ENCODE data around the gene ZFP36L2.
A peak's percentile ranks its signal among the peaks of the same experiment; 100 is the strongest.

Gene ZFP36L2

DNA sequence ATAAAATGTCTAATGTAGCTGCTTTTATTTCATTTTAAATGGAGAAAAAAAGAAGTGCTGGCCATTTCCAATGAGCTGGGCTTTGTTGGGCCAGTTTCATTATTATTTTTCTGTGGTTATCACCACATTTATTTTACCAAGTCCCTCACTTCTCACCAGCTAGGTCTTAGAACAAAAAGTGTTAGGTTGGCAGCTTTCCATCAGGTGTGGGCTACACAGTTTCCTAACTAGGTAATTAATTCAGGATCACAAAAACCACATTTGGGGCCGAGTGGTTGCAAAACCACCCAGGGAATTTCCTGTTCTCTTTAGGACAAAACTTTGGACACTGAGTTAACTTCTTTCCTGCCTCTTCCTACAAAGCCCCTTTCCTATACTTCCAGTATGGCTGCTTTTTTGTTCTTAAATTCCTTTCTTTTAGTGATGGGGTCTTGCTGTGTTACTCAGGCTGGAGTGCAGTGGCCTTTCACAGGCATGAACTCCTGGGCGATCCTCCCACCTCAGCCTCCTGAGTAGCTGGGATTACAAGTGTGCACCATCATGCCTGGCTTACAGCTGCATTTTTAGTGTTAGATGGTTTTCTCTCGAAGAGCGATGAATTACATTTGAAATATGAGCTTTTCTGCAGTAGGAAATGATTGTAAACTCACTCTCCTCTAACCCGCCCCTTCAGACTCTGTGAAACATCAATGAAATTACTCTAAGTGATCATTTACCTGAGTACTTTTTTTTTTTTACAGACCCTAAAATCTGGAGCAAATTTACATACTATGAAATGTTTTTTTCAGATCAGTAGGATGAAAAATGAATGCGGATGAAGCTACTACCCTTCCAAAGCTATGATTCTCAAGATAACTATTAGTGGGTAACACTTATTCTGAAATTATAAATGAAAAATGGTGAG is 2.6 kb upstream of the ZFP36L2 start:
- TF ChIP-seq ZNF626 (tag by site-specific recombination; IDR thresholded peaks at IDR 0.05) = no peak
- no peak for TF ChIP-seq ZNF324 (tag by site-specific recombination; IDR thresholded peaks at IDR 0.05)
- TF ChIP-seq SCRT1 (tag by site-specific recombination; IDR thresholded peaks at IDR 0.05; ENCODE audit: borderline replicate concordance) = no peak
- no peak for TF ChIP-seq ZNF248 (tag by site-specific recombination; IDR thresholded peaks at IDR 0.05)
- TF ChIP-seq, protein P1, sequence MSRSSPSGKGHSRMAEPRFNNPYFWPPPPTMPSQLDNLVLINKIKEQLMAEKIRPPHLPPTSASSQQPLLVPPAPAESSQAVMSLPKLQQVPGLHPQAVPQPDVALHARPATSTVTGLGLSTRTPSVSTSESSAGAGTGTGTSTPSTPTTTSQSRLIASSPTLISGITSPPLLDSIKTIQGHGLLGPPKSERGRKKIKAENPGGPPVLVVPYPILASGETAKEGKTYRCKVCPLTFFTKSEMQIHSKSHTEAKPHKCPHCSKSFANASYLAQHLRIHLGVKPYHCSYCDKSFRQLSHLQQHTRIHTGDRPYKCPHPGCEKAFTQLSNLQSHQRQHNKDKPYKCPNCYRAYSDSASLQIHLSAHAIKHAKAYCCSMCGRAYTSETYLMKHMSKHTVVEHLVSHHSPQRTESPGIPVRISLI (tag by site-specific recombination; IDR thresholded peaks at IDR 0.05) = 0 out of 2 replicates have a peak, but pooled peaks have one; percentile 44
- TF ChIP-seq ZNF24 (tag by site-specific recombination; IDR thresholded peaks at IDR 0.05) = no peak
- no peak for TF ChIP-seq KLF16 (tag by site-specific recombination; IDR thresholded peaks at IDR 0.05)
- TF ChIP-seq SP7 (tag by site-specific recombination; IDR thresholded peaks at IDR 0.05) = peak; percentile 29; the same call in 1 of the 2 replicates
- 0 out of 2 replicates have a peak, but pooled peaks have one; percentile 8 for TF ChIP-seq ZEB2 (tag by site-specific recombination; IDR thresholded peaks at IDR 0.05)
- TF ChIP-seq ZNF585B (tag by site-specific recombination; IDR thresholded peaks at IDR 0.05) = no peak
- TF ChIP-seq, protein P2, sequence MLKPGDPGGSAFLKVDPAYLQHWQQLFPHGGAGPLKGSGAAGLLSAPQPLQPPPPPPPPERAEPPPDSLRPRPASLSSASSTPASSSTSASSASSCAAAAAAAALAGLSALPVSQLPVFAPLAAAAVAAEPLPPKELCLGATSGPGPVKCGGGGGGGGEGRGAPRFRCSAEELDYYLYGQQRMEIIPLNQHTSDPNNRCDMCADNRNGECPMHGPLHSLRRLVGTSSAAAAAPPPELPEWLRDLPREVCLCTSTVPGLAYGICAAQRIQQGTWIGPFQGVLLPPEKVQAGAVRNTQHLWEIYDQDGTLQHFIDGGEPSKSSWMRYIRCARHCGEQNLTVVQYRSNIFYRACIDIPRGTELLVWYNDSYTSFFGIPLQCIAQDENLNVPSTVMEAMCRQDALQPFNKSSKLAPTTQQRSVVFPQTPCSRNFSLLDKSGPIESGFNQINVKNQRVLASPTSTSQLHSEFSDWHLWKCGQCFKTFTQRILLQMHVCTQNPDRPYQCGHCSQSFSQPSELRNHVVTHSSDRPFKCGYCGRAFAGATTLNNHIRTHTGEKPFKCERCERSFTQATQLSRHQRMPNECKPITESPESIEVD (tag by site-specific recombination; IDR thresholded peaks at IDR 0.05) = peak; percentile 72
- TF ChIP-seq ZSCAN23 (tag by site-specific recombination; IDR thresholded peaks at IDR 0.05) = no peak
- peak; percentile 39; the same call in 1 of the 2 replicates for TF ChIP-seq ZBTB17 (tag by site-specific recombination; IDR thresholded peaks at IDR 0.05)
- peak; percentile 49; the same call in 1 of the 2 replicates for TF ChIP-seq OSR2 (tag by site-specific recombination; IDR thresholded peaks at IDR 0.05)
- TF ChIP-seq ZNF350 (tag by site-specific recombination; IDR thresholded peaks at IDR 0.05) = no peak
- TF ChIP-seq ZNF354C (tag by site-specific recombination; IDR thresholded peaks at IDR 0.05; ENCODE audit: borderline replicate concordance, low read depth) = no peak
- no peak for TF ChIP-seq ZNF768 (tag by site-specific recombination; IDR thresholded peaks at IDR 0.05)
- no peak for TF ChIP-seq ZNF514 (tag by site-specific recombination; IDR thresholded peaks at IDR 0.05)
- Histone ChIP-seq H3K9me3 (ENCODE audit: control insufficient read depth, insufficient read depth, low read depth, low read length) (no peaks in the 10 kb centered on the region), H3K36me3 (ENCODE audit: control insufficient read depth in 2 of 2, insufficient read depth in 1 of 2, low read length in 2 of 2) (peaks cover 0 to 37% of the 10 kb centered on the region in 2 experiments; a peak in 2 of 3 replicates), H3K27ac (ENCODE audit: extremely low read depth, low read depth, low read length) (no peak overlapping the region), H3K4me3 (ENCODE audit: low read depth, low read length) (no peak overlapping the region), H3K4me1 (ENCODE audit: control insufficient read depth, insufficient read depth, low read length) (no peaks in the 10 kb centered on the region; the same call in 1 of the 2 replicates)
- ChIA-PET CTCF (interaction anchor here (0.6 to 4.8 kb wide), 84 partner anchors 10 to 1239 kb away, joined by 3 to 106 read pairs (median 4); no protein-coding TSS in a partner anchor), POLR2A (interaction anchor here (0.5 to 0.8 kb wide), 3 partner anchors 100 to 339 kb away, joined by 3 to 4 read pairs (median 3); no protein-coding TSS in a partner anchor)

DNA sequence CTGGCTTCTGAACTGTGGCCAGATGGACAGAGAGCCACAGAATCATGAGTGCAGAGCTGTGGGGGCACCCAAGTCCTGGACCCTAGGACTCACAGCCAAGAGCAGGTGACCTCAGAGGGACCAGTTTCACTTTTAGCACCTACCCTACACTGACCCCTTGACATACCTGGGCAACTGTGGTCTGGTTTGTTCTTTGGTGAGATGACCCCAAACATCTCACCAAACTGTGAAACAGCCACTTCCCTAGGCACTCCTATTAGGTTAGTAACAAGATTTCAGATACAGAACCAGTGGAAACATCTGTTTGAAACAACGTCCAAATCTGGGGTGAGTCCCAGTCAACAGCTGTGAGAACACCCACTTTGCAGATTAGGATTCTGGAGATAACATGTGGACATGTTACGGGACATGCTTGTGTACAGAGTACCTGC is 1.9 kb upstream of the ZFP36L2 start:
- Histone ChIP-seq H3K27ac (ENCODE audit: extremely low read depth, low read depth, low read length) (0 out of 2 replicates have a peak overlapping the region, but pooled peaks have one; percentile 92), H3K4me3 (ENCODE audit: low read depth, low read length) (no peak overlapping the region)
- TF ChIP-seq, protein P3, sequence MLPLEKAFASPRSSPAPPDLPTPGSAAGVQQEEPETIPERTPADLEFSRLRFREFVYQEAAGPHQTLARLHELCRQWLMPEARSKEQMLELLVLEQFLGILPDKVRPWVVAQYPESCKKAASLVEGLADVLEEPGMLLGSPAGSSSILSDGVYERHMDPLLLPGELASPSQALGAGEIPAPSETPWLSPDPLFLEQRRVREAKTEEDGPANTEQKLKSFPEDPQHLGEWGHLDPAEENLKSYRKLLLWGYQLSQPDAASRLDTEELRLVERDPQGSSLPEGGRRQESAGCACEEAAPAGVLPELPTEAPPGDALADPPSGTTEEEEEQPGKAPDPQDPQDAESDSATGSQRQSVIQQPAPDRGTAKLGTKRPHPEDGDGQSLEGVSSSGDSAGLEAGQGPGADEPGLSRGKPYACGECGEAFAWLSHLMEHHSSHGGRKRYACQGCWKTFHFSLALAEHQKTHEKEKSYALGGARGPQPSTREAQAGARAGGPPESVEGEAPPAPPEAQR (tag by site-specific recombination; IDR thresholded peaks at IDR 0.05) = no peak
- no peak for TF ChIP-seq ZNF561 (tag by site-specific recombination; IDR thresholded peaks at IDR 0.05; ENCODE audit: borderline replicate concordance)
- TF ChIP-seq ZNF571 (tag by site-specific recombination; IDR thresholded peaks at IDR 0.05) = no peak
- TF ChIP-seq, protein P4, sequence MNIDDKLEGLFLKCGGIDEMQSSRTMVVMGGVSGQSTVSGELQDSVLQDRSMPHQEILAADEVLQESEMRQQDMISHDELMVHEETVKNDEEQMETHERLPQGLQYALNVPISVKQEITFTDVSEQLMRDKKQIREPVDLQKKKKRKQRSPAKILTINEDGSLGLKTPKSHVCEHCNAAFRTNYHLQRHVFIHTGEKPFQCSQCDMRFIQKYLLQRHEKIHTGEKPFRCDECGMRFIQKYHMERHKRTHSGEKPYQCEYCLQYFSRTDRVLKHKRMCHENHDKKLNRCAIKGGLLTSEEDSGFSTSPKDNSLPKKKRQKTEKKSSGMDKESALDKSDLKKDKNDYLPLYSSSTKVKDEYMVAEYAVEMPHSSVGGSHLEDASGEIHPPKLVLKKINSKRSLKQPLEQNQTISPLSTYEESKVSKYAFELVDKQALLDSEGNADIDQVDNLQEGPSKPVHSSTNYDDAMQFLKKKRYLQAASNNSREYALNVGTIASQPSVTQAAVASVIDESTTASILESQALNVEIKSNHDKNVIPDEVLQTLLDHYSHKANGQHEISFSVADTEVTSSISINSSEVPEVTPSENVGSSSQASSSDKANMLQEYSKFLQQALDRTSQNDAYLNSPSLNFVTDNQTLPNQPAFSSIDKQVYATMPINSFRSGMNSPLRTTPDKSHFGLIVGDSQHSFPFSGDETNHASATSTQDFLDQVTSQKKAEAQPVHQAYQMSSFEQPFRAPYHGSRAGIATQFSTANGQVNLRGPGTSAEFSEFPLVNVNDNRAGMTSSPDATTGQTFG (tag by site-specific recombination; IDR thresholded peaks at IDR 0.05; ENCODE audit: borderline replicate concordance) = no peak
- no peak for TF ChIP-seq ZNF426 (tag by site-specific recombination; IDR thresholded peaks at IDR 0.05)
- no peak for TF ChIP-seq ZNF391 (tag by site-specific recombination; IDR thresholded peaks at IDR 0.05; ENCODE audit: borderline replicate concordance, low read depth)
- no peak for TF ChIP-seq ZNF654 (tag by site-specific recombination; IDR thresholded peaks at IDR 0.05; ENCODE audit: low read depth)
- TF ChIP-seq KLF1 (tag by site-specific recombination; IDR thresholded peaks at IDR 0.05) = no peak
- no peak for TF ChIP-seq ZNF157 (tag by site-specific recombination; IDR thresholded peaks at IDR 0.05)

More for the DNA sequence above, 1.9 kb upstream of the ZFP36L2 start:
- Histone ChIP-seq H3K36me3 (ENCODE audit: control insufficient read depth in 2 of 2, insufficient read depth in 1 of 2, low read length in 2 of 2) (peaks cover 3 to 44% of the 10 kb centered on the region in 2 experiments; a peak in 2 of 3 replicates), H3K9me3 (ENCODE audit: control insufficient read depth, insufficient read depth, low read depth, low read length) (no peaks in the 10 kb centered on the region), H3K4me1 (ENCODE audit: control insufficient read depth, insufficient read depth, low read length) (no peaks in the 10 kb centered on the region; the same call in 1 of the 2 replicates)
- ChIA-PET CTCF (interaction anchor here (0.8 to 4.8 kb wide), 41 partner anchors 9 to 813 kb away, joined by 3 to 106 read pairs (median 6); no protein-coding TSS in a partner anchor), POLR2A (interaction anchor here (0.7 to 1.6 kb wide), 5 partner anchors 100 to 274 kb away, joined by 3 to 4 read pairs (median 4); no protein-coding TSS in a partner anchor)
